Trophoblast cell (in vitro differentiated cells and primary cell): ENCODE results near the gene GHDC.

Experiments used
- DNase-seq, 2 donors: peaks; one replicate each; pipeline ENCODE4 v3.0.0-alpha.2; 2016
- H2AFZ ChIP-seq: 2 replicates; pipeline ENCODE4 v1.6.1; 2013; ENCODE audit warnings: low read length, moderate library complexity, mild to moderate bottlenecking; ENCODE audit not compliant: insufficient read depth, poor library complexity
- H2AK5ac ChIP-seq: 2 replicates; pipeline ENCODE4 v1.6.1; 2013; ENCODE audit warnings: mild to moderate bottlenecking, low read length
- H2BK120ac ChIP-seq: 2 replicates; pipeline ENCODE4 v1.6.1; 2013; ENCODE audit warnings: low read length, mild to moderate bottlenecking, moderate library complexity; ENCODE audit not compliant: insufficient read depth, poor library complexity
- H2BK12ac ChIP-seq: 2 replicates; pipeline ENCODE4 v1.6.1; 2013; ENCODE audit warnings: mild to moderate bottlenecking, low read length, moderate library complexity
- H2BK5ac ChIP-seq: 2 replicates; pipeline ENCODE4 v1.6.1; 2013; ENCODE audit warnings: low read length, low read depth, moderate library complexity, mild to moderate bottlenecking; ENCODE audit not compliant: poor library complexity
- H3K14ac ChIP-seq: 2 replicates; pipeline ENCODE4 v1.6.1; 2013; ENCODE audit warnings: mild to moderate bottlenecking, low read length
- H3K18ac ChIP-seq: 2 replicates; pipeline ENCODE4 v1.6.1; 2013; ENCODE audit warnings: mild to moderate bottlenecking, low read length
- H3K23ac ChIP-seq: 2 replicates; pipeline ENCODE4 v1.6.1; 2013; ENCODE audit warnings: low read length
- H3K27ac ChIP-seq: 2 replicates; pipeline ENCODE4 v1.5.1; 2013; ENCODE audit warnings: low read depth, mild to moderate bottlenecking, inconsistent platforms, low read length, moderate library complexity
- H3K27me3 ChIP-seq: 2 replicates; pipeline ENCODE4 v1.6.1; 2013; ENCODE audit warnings: inconsistent platforms, mild to moderate bottlenecking, low read length, moderate library complexity; ENCODE audit not compliant: insufficient read depth
- H3K36me3 ChIP-seq, 2 experiments: 1 replicate in 1 of 2; 2 replicates in 1 of 2; pipeline ENCODE4 v1.6.1; 2013; ENCODE audit warnings: low read length in 2 of 2, mild to moderate bottlenecking in 2 of 2, moderate library complexity in 1 of 2; ENCODE audit not compliant: insufficient read depth in 2 of 2, control insufficient read depth in 1 of 2
- H3K4ac ChIP-seq: 2 replicates; pipeline ENCODE4 v1.6.1; 2013; ENCODE audit warnings: low read depth, mild to moderate bottlenecking, low read length, moderate library complexity
- H3K4me1 ChIP-seq, 2 experiments: 1 replicate in 1 of 2; 2 replicates in 1 of 2; pipeline ENCODE4 v1.6.1; 2013; ENCODE audit warnings: low read length in 2 of 2, mild to moderate bottlenecking in 2 of 2, moderate library complexity in 1 of 2; ENCODE audit not compliant: insufficient read depth in 2 of 2, control insufficient read depth in 1 of 2
- H3K4me2 ChIP-seq: 2 replicates; pipeline ENCODE4 v1.6.1; 2013; ENCODE audit warnings: inconsistent platforms, mild to moderate bottlenecking, low read length, moderate library complexity
- H3K4me3 ChIP-seq: 2 replicates; pipeline ENCODE4 v1.5.1; 2013; ENCODE audit warnings: mild to moderate bottlenecking, low read depth, low read length, inconsistent platforms
- H3K79me1 ChIP-seq: one replicate; pipeline ENCODE4 v1.6.1; 2013; ENCODE audit warnings: low read length
- H3K79me2 ChIP-seq: 2 replicates; pipeline ENCODE4 v1.6.1; 2013; ENCODE audit warnings: low read length, mild to moderate bottlenecking; ENCODE audit not compliant: control insufficient read depth, insufficient read depth, poor library complexity
- H3K9ac ChIP-seq: 2 replicates; pipeline ENCODE4 v1.6.1; 2013; ENCODE audit warnings: mild to moderate bottlenecking, low read length
- H3K9me3 ChIP-seq: 2 replicates; pipeline ENCODE4 v1.6.1; 2013; ENCODE audit warnings: low read depth, mild to moderate bottlenecking, control low read depth, inconsistent platforms, low read length; ENCODE audit not compliant: insufficient read depth
- H4K12ac ChIP-seq: 2 replicates; pipeline ENCODE4 v1.6.1; 2013; ENCODE audit warnings: low read depth, mild to moderate bottlenecking, low read length, moderate library complexity
- H4K8ac ChIP-seq: 2 replicates; pipeline ENCODE4 v1.6.1; 2013; ENCODE audit warnings: low read depth, mild to moderate bottlenecking, low read length, moderate library complexity
- H4K91ac ChIP-seq: one replicate; pipeline ENCODE4 v1.6.1; 2013; ENCODE audit warnings: low read depth, mild to moderate bottlenecking, low read length, moderate library complexity
- WGBS: extraction: QIAGEN DNeasy Blood & Tissue Kit; methylation state at CpG from one replicate; pipeline ENCODE4 v1.1.7; 2013; ENCODE audit warnings: missing lambda C conversion rate; ENCODE audit not compliant: insufficient read length, insufficient coverage; ENCODE audit errors: extremely low coverage; 5-methylcytosine and 5-hydroxymethylcytosine counted together

The GHDC gene

GRCh38 chr17:42165751-42166150 lies 28.5 kb downstream of the GHDC start:
- no CpG with 5 or more reads among the region's 6 CpGs for WGBS
- Histone ChIP-seq H2AK5ac (no peak overlapping the region), H3K14ac (no peak overlapping the region)

DNA sequence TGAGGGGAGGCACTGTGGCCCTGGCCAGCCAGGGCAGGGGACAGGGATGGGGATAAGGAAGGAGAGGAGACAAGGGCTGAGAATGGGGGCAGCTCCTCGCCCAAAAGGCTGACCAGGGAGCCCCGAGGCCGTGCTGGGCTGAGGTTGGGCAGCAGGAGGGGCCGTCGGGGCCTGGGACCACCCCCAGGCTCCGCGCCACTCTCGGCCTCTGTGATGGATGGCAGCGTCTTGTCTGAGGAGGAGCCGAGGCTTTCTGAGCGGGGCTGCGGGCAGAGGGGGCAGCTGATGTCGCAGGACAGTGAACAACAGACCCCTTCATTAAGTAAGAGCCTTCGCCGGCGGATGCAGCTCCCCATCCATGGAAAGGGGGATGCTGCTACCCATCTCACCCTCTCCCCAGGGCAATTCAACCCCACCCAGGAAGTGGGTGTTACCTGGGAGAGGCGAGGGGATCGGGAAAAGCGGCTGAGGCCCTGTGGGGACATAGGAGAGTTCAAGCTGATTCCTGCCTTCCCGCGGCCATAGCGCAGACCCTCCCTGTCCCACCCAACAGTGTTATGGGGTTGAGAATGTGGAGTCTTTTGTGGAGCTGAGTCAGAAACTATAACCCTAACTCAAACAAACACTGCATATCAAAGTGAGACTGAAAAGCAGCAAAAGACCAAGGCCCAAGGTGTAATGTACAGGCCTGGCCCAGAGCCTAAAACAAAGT lies 30.4 kb downstream of the GHDC start:
- WGBS: no CpG with 5 or more reads among the region's 22 CpGs
- Histone ChIP-seq H4K91ac (no peak overlapping the region), H3K36me3 (no peaks in the 10 kb centered on the region), H2BK5ac (no peak overlapping the region), H3K4me3 (no peak overlapping the region), H2AK5ac (no peak overlapping the region), H3K79me2 (no peaks in the 10 kb centered on the region), H3K27ac (no peak overlapping the region), H3K79me1 (no peaks in the 10 kb centered on the region), H4K12ac (no peak overlapping the region), H2BK12ac (no peak overlapping the region), H3K18ac (no peak overlapping the region), H3K4ac (no peak overlapping the region), H3K9ac (no peak overlapping the region), H4K8ac (no peak overlapping the region), H3K14ac (no peak overlapping the region), H3K23ac (no peak overlapping the region), H3K9me3 (peaks cover 6% of the 10 kb centered on the region), H3K4me2 (no peak overlapping the region), H2BK120ac (no peak overlapping the region), H3K4me1 (peaks cover 0 to 2% of the 10 kb centered on the region in 2 experiments), H2AFZ (no peak overlapping the region), H3K27me3 (no peaks in the 10 kb centered on the region)
- no peak for DNase-seq

More at GRCh38 chr17:42165751-42166150, 28.5 kb downstream of the GHDC start:
- H3K9ac ChIP-seq: no peak overlapping the region
- H3K27ac ChIP-seq: no peak overlapping the region
- H3K79me1 ChIP-seq: no peaks in the 10 kb centered on the region
- no peak overlapping the region for H3K4me2 ChIP-seq
- no peak overlapping the region for H4K91ac ChIP-seq
- DNase-seq: peak; percentile 66 to 81
- H3K79me2 ChIP-seq: no peaks in the 10 kb centered on the region
- peaks cover 0 to 2% of the 10 kb centered on the region in 2 experiments for H3K4me1 ChIP-seq
- H4K8ac ChIP-seq: no peak overlapping the region
- no peak overlapping the region for H3K23ac ChIP-seq
- no peak overlapping the region for H4K12ac ChIP-seq
- no peak overlapping the region for H2AFZ ChIP-seq
- no peak overlapping the region for H2BK120ac ChIP-seq
- H3K18ac ChIP-seq: no peak overlapping the region
- H3K36me3 ChIP-seq: no peaks in the 10 kb centered on the region
- peaks cover 6% of the 10 kb centered on the region for H3K9me3 ChIP-seq
- no peak overlapping the region for H3K4ac ChIP-seq
- H2BK12ac ChIP-seq: no peak overlapping the region
- no peak overlapping the region for H3K4me3 ChIP-seq
- H3K27me3 ChIP-seq: no peaks in the 10 kb centered on the region
- H2BK5ac ChIP-seq: no peak overlapping the region

- Histone ChIP-seq H4K12ac (no peak overlapping the region), H3K79me1 (no peaks in the 10 kb centered on the region), H3K4me2 (no peak overlapping the region), H3K36me3 (no peaks in the 10 kb centered on the region), H2BK5ac (no peak overlapping the region), H4K8ac (no peak overlapping the region), H3K27me3 (no peaks in the 10 kb centered on the region), H3K9ac (no peak overlapping the region), H3K27ac (no peak overlapping the region), H2BK12ac (no peak overlapping the region), H3K4ac (no peak overlapping the region), H2AFZ (no peak overlapping the region), H3K79me2 (no peaks in the 10 kb centered on the region), H4K91ac (no peak overlapping the region), H3K9me3 (peaks cover 6% of the 10 kb centered on the region), H2BK120ac (no peak overlapping the region), H3K23ac (no peak overlapping the region), H3K4me1 (peaks cover 0 to 2% of the 10 kb centered on the region in 2 experiments), H2AK5ac (no peak overlapping the region), H3K18ac (no peak overlapping the region), H3K4me3 (no peak overlapping the region), H3K14ac (no peak overlapping the region)
- no peak for DNase-seq
- no CpG with 5 or more reads among the region's 8 CpGs for WGBS
Observed at GRCh38 chr17:42163113-42163512, 31.2 kb downstream of the GHDC start.

- no peak overlapping the region for H2BK5ac ChIP-seq
- no peaks in the 10 kb centered on the region for H3K27me3 ChIP-seq
- no peaks in the 10 kb centered on the region for H3K79me2 ChIP-seq
- H3K27ac ChIP-seq: no peak overlapping the region
- no peak overlapping the region for H3K18ac ChIP-seq
- H3K4me1 ChIP-seq: peaks cover 5 to 6% of the 10 kb centered on the region in 2 experiments
- H2AFZ ChIP-seq: no peak overlapping the region
- no peak overlapping the region for H3K4me3 ChIP-seq
- H3K79me1 ChIP-seq: peaks cover under 1% of the 10 kb centered on the region
- WGBS: no CpG with 5 or more reads among the region's 7 CpGs
- no peak overlapping the region for H3K14ac ChIP-seq
- no peak overlapping the region for H4K91ac ChIP-seq
- H3K36me3 ChIP-seq: no peaks in the 10 kb centered on the region
- no peak overlapping the region for H3K23ac ChIP-seq
- H3K9me3 ChIP-seq: peaks cover 2% of the 10 kb centered on the region
- H2BK120ac ChIP-seq: no peak overlapping the region
- no peak overlapping the region for H2AK5ac ChIP-seq
- H3K4me2 ChIP-seq: no peak overlapping the region
- H4K12ac ChIP-seq: no peak overlapping the region
- no peak for DNase-seq
- no peak overlapping the region for H3K4ac ChIP-seq
- H2BK12ac ChIP-seq: no peak overlapping the region
- H3K9ac ChIP-seq: no peak overlapping the region
- H4K8ac ChIP-seq: no peak overlapping the region
Observed at GRCh38 chr17:42160531-42160910, 33.8 kb downstream of the GHDC start.
